CD4-positive, alpha-beta memory T cell (primary cell): Measurements from ENCODE around the gene LGALS3. TPM values are rescaled to one million over a fixed set of nuclear protein-coding genes. Genes with fewer than 3 reads are reported as not detected.

ENCODE experiments used
- CTCF ChIA-PET: fragments of 350-600 bp; sonication (Branson Sonifier 250); formaldehyde crosslinking; loops from one replicate; lab custom pipeline; 2021; ENCODE audit warnings: inconsistent platforms; ENCODE audit not compliant: partially characterized antibody; lab: Charles Lee
- POLR2A ChIA-PET: fragments of 350-600 bp; sonication (Branson Sonifier 250); formaldehyde crosslinking; loops from one replicate; lab custom pipeline; 2021; ENCODE audit not compliant: partially characterized antibody; lab: Charles Lee
- DNase-seq, 5 donors: peaks; one replicate each; pipeline versions ENCODE4 v3.0.0 to v3.0.0-alpha.2; 2020 to 2022; ENCODE audit warnings: mixed read lengths in 1 of 5
- H3K27ac ChIP-seq: one replicate; pipeline ENCODE4 v1.7.0; 2013; ENCODE audit warnings: low read depth, low read length
- H3K27me3 ChIP-seq: 2 replicates; pipeline ENCODE4 v1.7.0; 2013; ENCODE audit warnings: mild to moderate bottlenecking, low read length, moderate library complexity; ENCODE audit not compliant: insufficient read depth
- H3K36me3 ChIP-seq: 2 replicates; pipeline ENCODE4 v1.7.0; 2013; ENCODE audit warnings: mild to moderate bottlenecking, low read length, moderate library complexity; ENCODE audit not compliant: insufficient read depth
- H3K4me1 ChIP-seq: 2 replicates; pipeline ENCODE4 v1.7.0; 2013; ENCODE audit warnings: mild to moderate bottlenecking, low read length, moderate library complexity; ENCODE audit not compliant: insufficient read depth
- H3K4me3 ChIP-seq, 2 donors: one replicate each; pipeline ENCODE4 v1.7.0; 2013; ENCODE audit warnings: low read length in 2 of 2, mild to moderate bottlenecking in 1 of 2
- H3K9me3 ChIP-seq, 2 donors: one replicate each; pipeline ENCODE4 v1.7.0; 2013; ENCODE audit warnings: low read length in 2 of 2, control low read depth in 1 of 2; ENCODE audit not compliant: control insufficient read depth in 1 of 2
- H3K27ac Mint-ChIP-seq, 7 donors: one replicate each; pipeline ENCODE4 v1.8.0; 2020 to 2021; ENCODE audit warnings: mixed read lengths in 7 of 7, mild to moderate bottlenecking in 6 of 7, inconsistent platforms in 3 of 7, moderate library complexity in 3 of 7
- H3K27me3 Mint-ChIP-seq, 2 donors: one replicate each; pipeline ENCODE4 v1.8.0; 2020 to 2021; ENCODE audit warnings: mixed read lengths in 2 of 2
- H3K36me3 Mint-ChIP-seq, 2 donors: one replicate each; pipeline ENCODE4 v1.8.0; 2020 to 2021; ENCODE audit warnings: mixed read lengths in 2 of 2, inconsistent platforms in 1 of 2, mild to moderate bottlenecking in 1 of 2
- H3K4me1 Mint-ChIP-seq, 4 donors: one replicate each; pipeline ENCODE4 v1.8.0; 2020 to 2021; ENCODE audit warnings: mixed read lengths in 4 of 4, mild to moderate bottlenecking in 1 of 4
- H3K4me3 Mint-ChIP-seq, 8 donors: one replicate each; pipeline ENCODE4 v1.8.0; 2020 to 2021; ENCODE audit warnings: mixed read lengths in 8 of 8, mild to moderate bottlenecking in 7 of 8, moderate library complexity in 6 of 8, inconsistent platforms in 3 of 8
- H3K9me3 Mint-ChIP-seq, 8 donors: one replicate each; pipeline ENCODE4 v1.8.0; 2020 to 2021; ENCODE audit warnings: mixed read lengths in 8 of 8, mild to moderate bottlenecking in 5 of 8, inconsistent platforms in 3 of 8, moderate library complexity in 1 of 8
- intact Hi-C: fragments of 100-400 bp; cut with micrococcal nuclease; formaldehyde crosslinking; loops from one replicate; pipeline ENCODE4 v1.15.1; 2023
- polyA plus RNA-seq, 2 donors: library from polyadenylated mRNA; unstranded; fragments of 300-500 nt; fragmentation: Illumina TruSeq; gene quantifications; one replicate each; pipeline ENCODE4 v1.2.3, GENCODE V29; 2021
- total RNA-seq, 2 experiments: library from RNA; stranded (reverse); gene quantifications; one replicate each; pipeline ENCODE4 v1.2.3, GENCODE V29; 2021

The LGALS3 gene
- total and polyA plus RNA-seq, 4 experiments from 2014 or later = 46.3 to 98.1 (median 69.9) TPM

DNA sequence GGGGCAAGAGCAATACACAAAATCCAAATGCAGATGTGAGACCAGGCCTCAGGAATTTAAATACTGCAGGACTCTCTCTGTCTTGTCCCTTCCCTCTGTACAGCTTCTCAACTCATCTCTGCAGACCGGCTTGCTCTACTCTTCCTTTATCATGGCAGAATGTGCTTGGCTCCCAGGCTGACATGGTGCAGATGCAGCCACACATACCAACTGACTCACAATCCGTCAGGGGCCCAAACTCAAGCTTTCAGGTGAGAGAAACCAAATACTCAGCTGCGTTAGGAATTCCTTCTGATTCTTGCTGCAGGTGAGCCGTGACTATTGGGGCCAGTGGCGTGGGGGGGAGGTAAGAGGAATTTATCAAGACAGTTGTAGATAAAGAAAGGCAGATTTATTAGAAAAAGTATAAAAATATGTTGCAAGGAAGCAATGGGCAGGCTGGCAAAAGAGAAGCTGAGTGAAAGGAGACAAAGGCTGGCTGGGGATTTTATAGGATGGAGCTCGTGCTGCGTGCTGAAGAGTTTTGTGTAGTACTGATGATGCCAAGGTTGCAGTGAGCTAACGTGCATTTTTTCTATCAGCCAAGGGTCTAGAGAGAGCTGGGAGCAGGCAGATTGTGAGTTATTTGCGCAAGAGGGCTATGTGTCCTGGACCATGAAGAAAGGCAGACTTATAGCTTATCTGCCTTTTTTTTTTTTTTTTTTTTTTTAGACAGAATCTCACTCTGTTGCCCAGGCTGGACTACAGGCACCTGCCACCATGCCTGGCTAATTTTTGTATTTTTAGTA lies 5.0 kb upstream of the LGALS3 start:
- peaks cover 16% of the 10 kb centered on the region for H3K4me1 ChIP-seq
- no peaks in the 10 kb centered on the region for H3K27me3 ChIP-seq
- no peak for DNase-seq
- peaks cover 10 to 30% (median 11%) of the 10 kb centered on the region in 4 donors for H3K4me1 Mint-ChIP-seq
- intact Hi-C loops = no loop called here
- no peak overlapping the region for H3K4me3 Mint-ChIP-seq
- no peaks in the 10 kb centered on the region for H3K36me3 ChIP-seq
- no peaks in the 10 kb centered on the region for H3K9me3 ChIP-seq
- H3K27ac ChIP-seq = no peak overlapping the region
- ChIA-PET CTCF (interaction anchor here (1.3 kb wide), 1 partner anchor 21 kb away, joined by 3 read pairs; no protein-coding TSS in a partner anchor), POLR2A (interaction anchor here (5.4 kb wide), 1 partner anchor 21 kb away, joined by 27 read pairs; no protein-coding TSS in a partner anchor)
- H3K4me3 ChIP-seq = no peak overlapping the region
- no peaks in the 10 kb centered on the region for H3K36me3 Mint-ChIP-seq
- H3K27ac Mint-ChIP-seq = peak overlapping the region in 1 of 7 donors; percentile 31
- no peaks in the 10 kb centered on the region for H3K9me3 Mint-ChIP-seq
- H3K27me3 Mint-ChIP-seq = peaks cover 0 to 1% of the 10 kb centered on the region in 2 donors

GRCh38 chr14:55124774-55125386 lies 4.2 kb upstream of the LGALS3 start:
- Histone ChIP-seq H3K27ac (no peak overlapping the region), H3K4me3 (no peak overlapping the region), H3K4me1 (peaks cover 20% of the 10 kb centered on the region), H3K27me3 (no peaks in the 10 kb centered on the region), H3K9me3 (no peaks in the 10 kb centered on the region), H3K36me3 (no peaks in the 10 kb centered on the region)
- Mint-ChIP-seq H3K4me1 (peaks cover 10 to 34% (median 12%) of the 10 kb centered on the region in 4 donors), H3K27ac (no peak overlapping the region), H3K27me3 (peaks cover 0 to 1% of the 10 kb centered on the region in 2 donors), H3K36me3 (no peaks in the 10 kb centered on the region), H3K4me3 (peak overlapping the region in 1 of 8 donors; percentile 33), H3K9me3 (no peaks in the 10 kb centered on the region)
- intact Hi-C loops = loop anchor here (5.0 kb wide), 1 partner anchor 38 kb away; no protein-coding TSS in a partner anchor
- ChIA-PET POLR2A (interaction anchor here (1.2 to 5.4 kb wide), 2 partner anchors 17 to 22 kb away, joined by 3 to 27 read pairs; no protein-coding TSS in a partner anchor), CTCF (interaction anchor here (1.3 kb wide), 1 partner anchor 21 kb away, joined by 3 read pairs; no protein-coding TSS in a partner anchor)
- DNase-seq = no peak

- Mint-ChIP-seq H3K4me1 (peaks cover 12 to 40% (median 15%) of the 10 kb centered on the region in 4 donors), H3K36me3 (no peaks in the 10 kb centered on the region), H3K27me3 (peaks cover 0 to 1% of the 10 kb centered on the region in 2 donors), H3K4me3 (peak overlapping the region in 1 of 8 donors; percentile 33), H3K9me3 (no peaks in the 10 kb centered on the region), H3K27ac (peak overlapping the region in 6 of 7 donors; percentile 5 to 82 (median 44))
- Histone ChIP-seq H3K9me3 (no peaks in the 10 kb centered on the region), H3K4me3 (no peak overlapping the region), H3K4me1 (peaks cover 25% of the 10 kb centered on the region), H3K36me3 (no peaks in the 10 kb centered on the region), H3K27ac (no peak overlapping the region), H3K27me3 (no peaks in the 10 kb centered on the region)
- POLR2A ChIA-PET = interaction anchor here (1.2 to 5.4 kb wide), 2 partner anchors 18 to 22 kb away, joined by 3 to 27 read pairs; no protein-coding TSS in a partner anchor
- no peak for DNase-seq
- CTCF ChIA-PET = no interaction called here
- intact Hi-C loops = loop anchor here (5.0 kb wide), 1 partner anchor 38 kb away; no protein-coding TSS in a partner anchor
Measured at GRCh38 chr14:55125403-55125802, 3.6 kb upstream of the LGALS3 start.

DNA sequence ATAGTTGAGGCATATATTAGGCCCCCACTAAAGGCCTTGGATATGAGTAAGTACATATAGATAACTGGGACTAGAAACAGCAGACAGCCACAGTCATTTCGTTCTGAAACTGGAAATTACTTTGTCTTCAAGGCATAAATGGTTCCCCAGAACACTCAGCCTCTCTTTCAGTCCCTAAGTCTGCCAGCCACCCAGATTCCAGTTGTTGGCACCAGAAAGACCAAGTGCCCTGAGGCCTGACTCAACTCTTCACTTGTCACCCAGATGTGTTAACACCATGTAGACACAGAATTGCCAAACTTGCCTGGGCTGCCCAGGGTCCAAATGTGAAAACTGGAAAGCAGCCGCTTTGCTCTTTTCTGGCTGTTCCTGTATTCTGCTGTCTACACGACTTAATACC lies 3.0 kb upstream of the LGALS3 start:
- Mint-ChIP-seq H3K9me3 (no peaks in the 10 kb centered on the region), H3K4me1 (peaks cover 12 to 43% (median 19%) of the 10 kb centered on the region in 4 donors), H3K36me3 (no peaks in the 10 kb centered on the region), H3K27ac (peak overlapping the region in 1 of 7 donors; percentile 39), H3K27me3 (peaks cover 0 to 1% of the 10 kb centered on the region in 2 donors), H3K4me3 (no peak overlapping the region)
- Histone ChIP-seq H3K27me3 (no peaks in the 10 kb centered on the region), H3K4me3 (no peak overlapping the region), H3K27ac (no peak overlapping the region), H3K4me1 (peaks cover 26% of the 10 kb centered on the region), H3K9me3 (no peaks in the 10 kb centered on the region), H3K36me3 (no peaks in the 10 kb centered on the region)
- intact Hi-C loops = loop anchor here (5.0 kb wide), 1 partner anchor 39 kb away; no protein-coding TSS in a partner anchor
- no peak for DNase-seq
- CTCF ChIA-PET = no interaction called here
- POLR2A ChIA-PET = interaction anchor here (1.2 to 5.4 kb wide), 2 partner anchors 18 to 23 kb away, joined by 3 to 27 read pairs; no protein-coding TSS in a partner anchor

DNA sequence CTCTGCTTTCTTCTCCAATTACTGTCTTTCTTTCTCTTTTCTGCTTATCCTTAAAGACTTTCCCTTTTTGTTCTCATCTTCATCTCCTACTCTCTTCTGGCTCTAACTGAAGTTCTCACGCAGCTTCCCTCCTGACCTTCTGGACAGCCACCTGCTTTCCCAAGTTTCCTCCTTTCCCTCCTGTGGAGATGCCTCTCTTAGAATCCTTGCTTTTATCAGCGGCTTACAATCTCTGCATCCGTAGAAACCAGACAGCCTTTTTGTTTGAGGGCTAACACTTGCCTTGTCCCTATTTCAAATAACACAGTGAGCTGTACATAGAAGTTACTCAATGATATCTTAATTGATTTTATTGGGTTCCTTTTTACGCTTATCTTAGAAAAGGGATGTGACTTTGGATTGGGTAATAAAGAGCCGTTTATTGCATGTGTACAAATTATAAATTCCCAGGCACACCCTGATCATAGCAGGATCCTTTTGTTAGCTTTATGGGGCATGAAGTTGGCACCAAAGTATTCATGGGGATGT lies 2.1 kb upstream of the LGALS3 start:
- Mint-ChIP-seq H3K9me3 (no peaks in the 10 kb centered on the region), H3K4me1 (peaks cover 19 to 52% (median 28%) of the 10 kb centered on the region in 4 donors), H3K36me3 (no peaks in the 10 kb centered on the region), H3K27ac (peak overlapping the region in 1 of 7 donors; percentile 17), H3K27me3 (peaks cover 0 to 1% of the 10 kb centered on the region in 2 donors), H3K4me3 (no peak overlapping the region)
- Histone ChIP-seq H3K9me3 (no peaks in the 10 kb centered on the region), H3K4me3 (no peak overlapping the region), H3K27ac (no peak overlapping the region), H3K36me3 (no peaks in the 10 kb centered on the region), H3K27me3 (no peaks in the 10 kb centered on the region), H3K4me1 (peaks cover 36% of the 10 kb centered on the region)
- ChIA-PET POLR2A (interaction anchor here (5.4 kb wide), 1 partner anchor 24 kb away, joined by 27 read pairs; no protein-coding TSS in a partner anchor), CTCF (no interaction called here)
- intact Hi-C loops = loop anchor here (5.0 kb wide), 1 partner anchor 40 kb away; no protein-coding TSS in a partner anchor
- no peak for DNase-seq

DNA sequence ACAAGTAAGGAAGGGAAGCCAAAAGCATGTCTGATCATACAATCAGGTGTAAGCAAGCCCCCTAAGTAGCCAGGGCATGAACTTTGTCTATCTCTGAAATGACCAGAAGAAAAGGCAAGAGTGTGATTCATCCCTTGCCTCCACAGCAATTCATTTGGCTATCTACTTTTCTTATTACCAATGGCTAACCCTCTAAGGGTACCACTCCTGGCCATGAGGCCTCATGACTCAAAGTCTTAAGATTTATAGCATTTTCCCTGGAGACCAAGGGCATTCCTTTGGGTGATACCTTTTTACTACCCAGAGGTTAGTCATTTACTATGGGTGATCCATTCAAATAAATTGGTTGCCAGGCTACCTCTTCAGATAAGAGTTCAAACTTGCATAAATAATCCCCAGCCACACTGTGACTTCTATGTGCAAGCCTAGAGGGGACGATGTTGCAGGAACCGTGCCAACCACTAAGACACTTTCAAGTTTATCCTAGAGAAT lies 1.5 kb upstream of the LGALS3 start:
- Mint-ChIP-seq H3K4me1 (peaks cover 22 to 50% (median 30%) of the 10 kb centered on the region in 4 donors), H3K9me3 (no peaks in the 10 kb centered on the region), H3K36me3 (no peaks in the 10 kb centered on the region), H3K27me3 (peaks cover 0 to 1% of the 10 kb centered on the region in 2 donors), H3K27ac (no peak overlapping the region), H3K4me3 (no peak overlapping the region)
- no peak overlapping the region for H3K4me3 ChIP-seq
- H3K4me1 ChIP-seq = peaks cover 38% of the 10 kb centered on the region
- CTCF ChIA-PET = no interaction called here
- H3K36me3 ChIP-seq = no peaks in the 10 kb centered on the region
- POLR2A ChIA-PET = interaction anchor here (0.6 kb wide), 1 partner anchor 18 kb away, joined by 3 read pairs; no protein-coding TSS in a partner anchor
- H3K9me3 ChIP-seq = no peaks in the 10 kb centered on the region
- intact Hi-C loops = loop anchor here (5.0 kb wide), 1 partner anchor 40 kb away; no protein-coding TSS in a partner anchor
- no peak overlapping the region for H3K27ac ChIP-seq
- no peak for DNase-seq
- no peaks in the 10 kb centered on the region for H3K27me3 ChIP-seq
